ENCODE measurements around the gene SLC12A7. TPM values are rescaled to one million over a fixed set of nuclear protein-coding genes. Genes with fewer than 3 reads are reported as not detected.

The SLC12A7 gene
- total RNA-seq, 1 experiment from 2014 or later: 30.8 TPM

GRCh38 chr5:1128977-1129710 lies 17.3 kb upstream of the SLC12A7 start:
- H3K18ac ChIP-seq (ENCODE audit: insufficient read length, low read depth, low read length): no peak overlapping the region
- no peak overlapping the region for H4K91ac ChIP-seq (ENCODE audit: insufficient read length, low read depth, low read length)
- Mint-ChIP-seq H3K36me3 (ENCODE audit: insufficient read depth in 1 of 3, low read depth in 3 of 3) (peaks cover 0 to 5% (median 0%) of the 10 kb centered on the region in 3 experiments; a peak in 5 of 7 replicates), H3K4me3 (no peak overlapping the region), H3K27me3 (ENCODE audit: low read depth) (peaks cover 4% of the 10 kb centered on the region), H3K27ac (no peak overlapping the region; a peak in 1 of 7 replicates), H3K9me3 (peaks cover 3 to 8% of the 10 kb centered on the region in 2 experiments), H3K4me1 (peaks cover 6 to 32% of the 10 kb centered on the region in 2 experiments)
- H3K79me1 ChIP-seq (ENCODE audit: insufficient read depth, low read depth, low read length, poor library complexity, severe bottlenecking): no peaks in the 10 kb centered on the region
- H4K20me1 ChIP-seq (ENCODE audit: control insufficient read depth, insufficient read depth, insufficient read length): peaks cover 4% of the 10 kb centered on the region
- WGBS (ENCODE audit: extremely low coverage, insufficient read length, low lambda C conversion rate): no CpG with 5 or more reads among the region's 24 CpGs
- DNase-seq: no peak
- no peak overlapping the region for H2BK120ac ChIP-seq (ENCODE audit: low read depth, low read length, poor library complexity, severe bottlenecking)
- no peak overlapping the region for H2AK5ac ChIP-seq (ENCODE audit: insufficient read length, low read length)
- no peak overlapping the region for H3K27ac ChIP-seq (ENCODE audit: insufficient read length, low read depth, low read length)
- no peak overlapping the region for H2AFZ ChIP-seq (ENCODE audit: low read length)
- no peaks in the 10 kb centered on the region for H3K79me2 ChIP-seq (ENCODE audit: insufficient read depth, low read length)
- no peaks in the 10 kb centered on the region for H3K23me2 ChIP-seq (ENCODE audit: insufficient read length, low read depth, low read length, poor library complexity, severe bottlenecking)
- no peaks in the 10 kb centered on the region for H3K27me3 ChIP-seq (ENCODE audit: insufficient read depth, low read length)
- H3T11ph ChIP-seq (ENCODE audit: low read length): no peak overlapping the region
- no peak overlapping the region for H2BK20ac ChIP-seq (ENCODE audit: low read depth, low read length, poor library complexity, severe bottlenecking)
- no peak overlapping the region for H3K4me2 ChIP-seq (ENCODE audit: insufficient read depth, insufficient read length, low read length)
- no peak overlapping the region for H3K9ac ChIP-seq (ENCODE audit: extremely low read depth, insufficient read length, low read length)
- no peaks in the 10 kb centered on the region for H3K4me1 ChIP-seq (ENCODE audit: insufficient read depth, low read length)
- H3K23ac ChIP-seq (ENCODE audit: insufficient read length, low read depth, low read length): no peak overlapping the region
- H3K4ac ChIP-seq (ENCODE audit: low read depth, low read length): no peak overlapping the region
- TF ChIP-seq CTCF (conservative IDR thresholded peaks at IDR 0.05): no peak
- no peaks in the 10 kb centered on the region for H3K9me3 ChIP-seq (ENCODE audit: control insufficient read depth, low read depth, low read length)
- no peak overlapping the region for H2BK15ac ChIP-seq (ENCODE audit: low read depth, low read length)
- no peak overlapping the region for H4K5ac ChIP-seq (ENCODE audit: insufficient read length, low read depth, low read length)
- no peak overlapping the region for H3K14ac ChIP-seq (ENCODE audit: insufficient read depth, low read length)
- no peak overlapping the region for H2BK12ac ChIP-seq (ENCODE audit: insufficient read length, low read depth, low read length)
- H2BK5ac ChIP-seq (ENCODE audit: insufficient read length, low read length): no peak overlapping the region
- no peak overlapping the region for H3K56ac ChIP-seq (ENCODE audit: insufficient read length, low read depth, low read length)
- no peak overlapping the region for H4K8ac ChIP-seq (replicated peaks; ENCODE audit: insufficient read length, low read depth, low read length)

All from H9 (cell line).